HG02884 (cell line): ENCODE data around the gene TTLL11.

Source experiments
- ATAC-seq: cut with Tn5 transposase; IDR thresholded peaks from one replicate; pipeline ENCODE4 v1.9.1; 2021; ENCODE audit warnings: mild to moderate bottlenecking, moderate library complexity; ENCODE audit not compliant: unreplicated experiment

Gene TTLL11

DNA sequence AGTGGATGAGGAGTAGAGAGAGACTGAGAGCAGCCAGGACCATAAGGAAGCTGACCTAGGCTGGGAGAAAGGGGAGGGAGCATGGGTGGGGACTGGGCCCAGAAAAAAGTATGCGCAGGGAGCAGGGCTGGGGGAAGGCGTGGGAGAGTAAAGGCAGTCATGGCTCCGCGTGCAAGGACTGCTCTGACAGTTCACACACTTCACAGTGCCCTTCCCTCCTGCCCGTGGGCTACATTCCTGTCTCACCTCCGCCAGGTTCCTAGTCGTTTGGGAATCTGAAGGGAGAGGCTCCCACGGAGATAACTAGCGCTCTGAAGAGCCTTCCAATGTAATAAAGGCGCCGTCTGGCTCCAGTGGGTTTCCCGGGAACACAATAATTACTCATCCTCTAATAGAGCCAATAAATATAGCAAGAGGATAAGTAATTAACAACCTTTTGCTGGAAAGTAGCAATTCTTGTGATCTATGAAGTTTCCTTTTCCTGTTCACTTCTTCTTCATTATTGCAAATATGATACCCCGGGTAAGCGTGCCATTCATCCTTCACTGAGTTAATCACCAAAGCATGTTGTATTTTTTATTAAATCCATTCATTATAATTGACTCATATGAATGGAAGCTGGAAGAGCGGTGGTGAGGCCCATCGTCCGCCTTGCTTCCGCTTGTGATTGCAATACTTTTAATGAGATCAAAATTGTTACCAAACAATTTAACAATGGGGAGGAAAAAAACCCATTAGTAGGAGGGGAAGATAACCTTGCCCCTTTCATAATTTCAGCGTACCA, 39.3 kb downstream of the TTLL11 start:
- ATAC-seq = no peak

DNA sequence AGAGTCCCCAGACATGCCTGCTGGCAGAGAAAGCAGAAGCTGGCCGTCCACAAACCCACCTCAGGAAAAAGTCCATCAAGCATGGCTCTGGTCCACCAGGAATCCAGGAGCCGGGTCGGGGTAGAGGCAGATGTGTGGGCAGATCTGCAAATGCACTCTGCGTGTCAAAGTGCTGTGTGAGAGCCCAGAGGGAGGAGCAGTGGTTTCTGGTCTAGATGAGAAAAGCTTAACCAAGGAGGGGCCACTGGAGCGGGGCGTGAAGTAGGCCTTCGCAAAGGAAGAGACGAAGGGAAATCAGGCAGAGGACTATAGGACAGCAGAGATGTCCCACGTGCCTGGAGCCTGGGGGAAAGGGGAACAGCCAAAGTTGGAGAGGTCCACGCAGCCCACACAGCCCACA, 40.0 kb downstream of the TTLL11 start:
- ATAC-seq = no peak

DNA sequence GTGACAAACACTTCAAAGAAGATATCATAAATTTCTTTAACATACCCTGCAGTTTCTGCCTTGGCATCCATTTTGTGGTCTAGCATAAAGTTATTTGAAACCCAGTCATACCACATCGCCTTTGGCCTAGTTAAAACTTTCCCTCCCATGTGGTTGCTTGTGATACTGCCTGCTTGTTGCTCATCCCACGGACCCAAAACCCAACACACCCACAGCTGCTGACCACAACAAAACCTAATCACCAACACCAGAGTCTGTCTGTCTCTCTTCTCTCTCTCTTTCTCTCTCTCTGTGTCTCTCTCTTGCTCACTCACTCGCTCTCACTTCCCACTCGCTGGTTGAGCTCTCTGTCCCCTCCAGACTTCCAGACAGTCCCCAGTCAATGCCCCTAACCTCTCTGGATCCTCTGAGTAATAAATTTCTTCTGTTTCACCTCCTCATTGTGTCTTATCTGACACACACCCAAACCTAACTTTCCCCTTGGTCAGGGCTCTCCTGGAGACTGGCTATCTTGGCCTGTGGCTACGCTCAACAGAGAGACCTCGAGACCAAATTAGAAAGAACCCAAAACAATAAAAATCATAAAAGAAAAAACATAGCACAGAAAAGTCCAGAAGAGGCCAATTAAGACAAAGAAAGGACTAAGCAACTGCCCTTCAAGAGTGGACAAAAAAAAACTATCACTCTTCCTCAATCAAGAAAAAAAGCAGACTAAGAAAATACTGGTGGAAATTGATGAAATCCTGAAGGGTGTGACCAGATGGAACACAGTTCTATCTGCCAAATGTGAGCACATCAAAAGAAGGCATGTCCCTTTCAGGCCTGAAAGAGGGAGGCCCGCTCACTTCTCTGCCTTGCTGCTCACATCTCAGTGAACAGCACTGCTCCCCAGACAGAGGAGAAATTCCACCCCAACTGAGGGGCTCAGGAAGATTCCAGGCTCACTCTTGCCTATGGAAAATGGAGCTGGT, 41.5 kb downstream of the TTLL11 start:
- ATAC-seq = peak; percentile 82

DNA sequence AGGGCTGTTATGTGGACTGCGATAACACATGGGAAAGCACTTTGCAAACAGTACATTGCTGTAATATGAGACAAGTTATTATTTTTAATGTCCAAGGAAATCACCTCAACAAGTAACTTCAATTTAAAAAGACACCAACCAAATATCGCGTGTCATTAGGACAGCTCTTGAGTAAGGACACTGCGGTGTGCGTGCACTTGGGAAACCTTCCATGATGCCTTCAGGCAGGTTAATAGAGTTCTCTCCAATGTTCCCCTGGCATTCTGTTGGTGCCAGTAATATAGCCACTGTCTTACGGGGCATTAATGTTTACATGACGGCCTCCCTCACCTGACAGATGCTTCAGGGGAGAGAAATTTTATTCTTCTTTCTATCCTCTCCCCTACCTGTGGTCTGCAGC, 42.9 kb downstream of the TTLL11 start:
- no peak for ATAC-seq

DNA sequence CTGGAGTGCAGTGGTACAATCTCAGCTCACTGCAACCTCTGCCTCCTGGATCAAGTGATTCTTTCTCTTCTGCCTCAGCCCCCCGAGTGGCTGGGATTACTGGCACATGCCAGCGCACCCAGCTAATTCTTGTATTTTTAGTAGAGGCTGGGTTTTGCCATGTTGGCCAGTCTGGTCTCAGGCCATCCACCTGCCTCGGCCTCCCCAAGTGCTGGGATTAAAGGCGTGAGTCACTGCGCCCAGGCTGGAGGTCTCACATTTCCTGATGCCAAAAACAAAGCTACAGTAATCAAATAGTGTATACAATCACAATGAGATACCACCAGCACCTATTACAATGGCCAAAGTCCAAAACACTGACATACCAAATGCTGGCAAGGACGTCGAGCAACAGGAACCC, 51.1 kb downstream of the TTLL11 start:
- no peak for ATAC-seq

DNA sequence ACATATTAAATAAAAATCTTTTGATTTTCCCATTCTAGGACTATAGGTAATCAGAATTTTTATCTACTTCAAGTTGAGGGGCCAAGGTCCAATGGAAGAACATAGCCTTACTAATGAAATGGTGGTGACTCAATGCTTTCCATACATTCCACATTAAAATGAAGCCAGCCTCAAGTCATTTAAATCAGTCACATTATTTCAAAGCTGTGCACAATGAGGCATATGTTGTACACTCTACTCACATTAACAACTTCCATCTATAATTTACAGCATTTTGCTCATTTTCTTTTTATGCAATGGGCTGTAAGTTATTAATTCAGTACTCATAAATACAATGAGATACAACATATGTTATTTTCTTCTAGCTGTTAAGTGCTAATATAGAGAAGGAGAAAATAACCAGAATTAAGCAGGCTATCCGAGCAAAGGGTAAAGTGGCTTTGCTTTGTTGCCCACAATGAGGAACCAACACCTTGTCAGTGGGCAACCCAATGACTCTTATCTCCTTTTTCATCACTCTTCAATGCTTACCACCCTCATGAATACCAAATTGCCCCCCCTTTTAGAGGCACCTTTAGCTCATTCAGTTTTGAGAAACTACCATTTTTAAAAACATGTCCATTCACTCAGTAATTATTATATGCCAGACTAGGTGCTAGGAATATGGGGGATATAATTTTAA, 52.4 kb downstream of the TTLL11 start:
- no peak for ATAC-seq

DNA sequence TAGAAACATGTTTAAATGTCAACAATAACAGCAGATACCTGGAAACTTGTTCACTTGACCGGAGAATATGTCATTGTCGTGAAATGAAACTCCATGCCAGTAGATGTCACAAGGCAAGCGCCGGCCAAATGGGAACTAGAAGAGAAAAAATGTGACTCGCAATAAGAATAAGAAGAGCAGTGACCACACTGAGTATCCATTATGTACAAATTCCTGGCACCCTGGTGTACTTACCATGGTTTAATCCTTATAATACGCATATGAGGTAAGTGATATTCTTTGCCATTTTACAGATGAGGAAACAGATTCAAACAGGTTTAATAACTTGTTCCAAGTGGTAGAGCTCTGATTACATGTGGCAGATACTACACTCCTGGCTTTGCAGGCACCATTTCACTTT, 53.9 kb downstream of the TTLL11 start:
- ATAC-seq = no peak

DNA sequence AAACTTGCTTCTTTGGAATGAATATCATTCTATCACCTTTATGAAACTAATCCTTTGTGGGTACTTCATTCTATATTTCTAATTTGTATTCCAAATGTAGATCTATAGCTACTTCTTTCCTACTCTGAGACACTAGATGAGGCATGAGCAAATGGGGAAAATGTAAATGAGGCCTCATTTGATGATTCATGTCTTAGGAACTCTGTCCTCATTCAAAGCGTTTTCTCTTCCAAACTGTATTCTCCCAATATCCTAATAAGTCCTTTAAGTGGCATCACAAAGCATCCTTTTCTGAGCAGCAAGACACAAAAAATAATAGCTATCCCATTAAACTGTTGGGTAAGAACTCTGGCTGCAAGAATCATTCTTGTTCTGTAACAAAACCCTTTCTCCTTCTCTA, 56.1 kb downstream of the TTLL11 start:
- no peak for ATAC-seq

DNA sequence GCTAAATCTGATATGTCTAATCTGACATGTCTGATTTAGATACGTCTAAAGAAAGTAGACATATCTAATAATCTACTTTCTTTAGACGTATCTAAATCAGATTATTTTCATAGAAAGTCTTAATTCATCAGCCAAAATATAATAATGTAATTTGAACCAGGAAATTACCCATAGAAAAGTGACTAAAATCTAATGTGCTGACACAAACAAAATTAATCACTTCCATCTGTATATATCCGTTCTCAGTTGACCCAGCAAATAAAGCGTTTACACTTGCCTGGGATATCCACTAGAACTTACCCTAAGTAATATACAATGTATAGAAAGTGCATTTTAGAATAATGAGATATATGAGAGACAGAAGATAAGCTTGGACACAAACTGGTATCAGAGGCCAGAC, 56.7 kb downstream of the TTLL11 start:
- ATAC-seq = no peak

DNA sequence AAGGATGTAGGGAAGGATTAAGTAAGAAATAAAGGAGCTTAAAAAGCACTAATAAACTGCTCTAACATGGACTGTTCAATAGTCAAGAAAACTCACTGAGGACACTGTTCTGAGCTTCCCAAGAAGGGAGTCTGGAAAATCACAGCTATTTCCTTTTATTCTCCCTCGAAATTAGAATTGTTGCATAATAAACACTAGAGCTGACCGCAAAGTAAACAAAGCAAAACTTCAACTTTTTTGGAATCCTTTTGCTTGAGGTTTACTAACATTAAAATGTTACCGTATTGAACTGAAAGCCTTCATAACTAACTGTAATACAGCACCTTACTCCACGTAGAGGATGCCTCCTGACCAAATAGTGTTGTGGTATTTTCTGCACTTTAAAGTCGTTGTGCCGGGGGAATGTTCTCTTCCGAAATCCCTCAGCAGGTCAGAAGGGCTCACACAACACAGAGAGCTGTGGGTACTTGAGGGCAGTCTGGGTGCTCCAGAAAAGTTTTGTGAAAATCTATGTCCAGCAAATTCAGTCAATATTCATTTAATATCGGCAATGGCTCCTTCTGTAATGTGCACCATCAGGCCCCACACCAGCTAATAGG, 59.2 kb downstream of the TTLL11 start:
- ATAC-seq = no peak

DNA sequence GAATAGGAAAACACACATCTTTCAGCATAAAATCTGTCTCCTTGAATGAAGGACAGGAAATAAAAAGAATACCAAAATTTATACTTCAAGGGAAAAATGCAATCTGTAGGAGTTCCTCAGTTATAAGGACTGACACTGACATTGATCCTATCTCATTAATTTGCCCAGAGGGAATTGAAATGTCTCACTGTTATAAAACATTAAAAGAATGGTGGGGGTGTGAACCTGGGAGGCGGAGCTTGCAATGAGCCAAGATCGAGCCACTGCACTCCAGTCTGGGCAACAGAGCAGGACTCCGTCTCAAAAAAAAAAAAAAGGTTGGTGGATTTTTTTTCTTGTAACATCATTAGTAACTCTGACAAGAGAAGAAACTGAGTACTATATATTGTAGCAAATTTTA, 60.8 kb downstream of the TTLL11 start:
- no peak for ATAC-seq

DNA sequence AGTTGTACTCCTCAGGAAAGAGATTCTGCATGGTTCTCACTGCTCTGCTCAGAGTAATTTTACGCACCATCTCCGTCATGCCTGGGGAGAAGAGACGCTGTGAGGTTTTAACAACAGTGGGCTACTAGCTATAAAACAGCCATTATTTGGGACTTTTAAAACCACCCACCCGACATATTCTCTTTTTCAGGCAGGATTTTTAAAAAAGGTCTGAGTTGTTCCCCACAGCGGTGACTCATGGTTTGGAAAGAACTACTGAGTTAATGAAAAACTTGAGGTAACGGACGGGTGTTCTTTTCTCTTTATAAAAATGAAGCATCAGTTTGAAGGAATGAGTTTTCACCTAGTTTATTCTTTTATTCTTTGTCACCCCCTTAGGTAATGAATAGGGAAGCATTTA, 61.3 kb downstream of the TTLL11 start:
- ATAC-seq = no peak

DNA sequence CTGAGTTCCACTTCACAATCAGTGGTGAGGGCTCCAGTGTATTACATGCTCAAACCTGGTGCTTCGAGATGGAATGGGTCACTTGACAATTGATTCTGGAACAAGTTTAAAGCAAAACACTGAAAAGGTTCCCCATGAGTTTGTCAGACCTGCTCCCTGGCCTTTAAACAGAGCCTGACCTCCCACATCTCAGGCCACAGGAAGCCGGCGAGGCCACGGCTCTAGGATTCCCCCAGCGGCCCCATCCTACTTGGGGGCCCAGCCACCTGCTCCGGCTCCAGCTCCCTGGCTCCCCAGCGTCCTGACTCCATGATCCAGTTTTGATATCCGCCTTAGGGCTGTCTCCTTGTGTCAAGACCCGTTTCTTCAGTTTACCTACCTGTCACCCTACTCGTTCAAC, 62.0 kb downstream of the TTLL11 start:
- no peak for ATAC-seq

DNA sequence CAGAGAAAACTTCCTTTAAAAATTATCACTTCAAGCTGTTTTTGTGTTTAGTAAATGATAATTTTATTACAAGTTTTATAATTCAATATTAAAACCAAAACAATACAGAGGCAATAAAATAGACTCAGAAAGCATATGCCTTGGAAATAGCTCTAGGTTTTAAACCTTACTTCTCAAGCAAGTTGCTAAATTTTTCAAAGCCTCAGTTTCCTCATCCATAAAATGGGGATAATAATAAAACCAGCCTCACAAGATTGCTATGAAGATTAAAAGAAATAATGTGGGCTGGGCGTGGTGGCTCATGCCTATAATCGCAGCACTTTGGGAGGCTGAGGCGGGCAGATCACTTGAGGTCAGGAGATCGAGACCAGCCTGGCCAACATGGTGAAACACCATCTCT, 62.8 kb downstream of the TTLL11 start:
- ATAC-seq = no peak

DNA sequence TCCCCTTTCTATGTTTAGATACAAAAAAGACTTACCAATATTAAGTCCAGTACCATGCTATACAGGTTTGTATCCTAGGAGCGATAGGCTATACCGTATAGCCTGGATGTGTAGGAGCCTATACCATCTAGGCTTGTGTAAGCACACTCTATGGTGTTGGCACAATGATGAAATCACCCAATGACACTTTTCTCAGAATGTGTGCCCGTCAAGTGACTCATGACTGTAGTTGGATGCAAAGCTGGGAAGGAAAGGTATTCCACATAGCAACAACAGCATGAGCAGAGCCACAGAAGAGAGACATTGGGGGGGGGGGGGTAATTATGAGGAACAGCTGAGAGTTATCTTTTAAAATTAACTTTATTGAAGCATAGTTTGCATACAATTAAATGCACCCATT, 63.2 kb downstream of the TTLL11 start:
- no peak for ATAC-seq

DNA sequence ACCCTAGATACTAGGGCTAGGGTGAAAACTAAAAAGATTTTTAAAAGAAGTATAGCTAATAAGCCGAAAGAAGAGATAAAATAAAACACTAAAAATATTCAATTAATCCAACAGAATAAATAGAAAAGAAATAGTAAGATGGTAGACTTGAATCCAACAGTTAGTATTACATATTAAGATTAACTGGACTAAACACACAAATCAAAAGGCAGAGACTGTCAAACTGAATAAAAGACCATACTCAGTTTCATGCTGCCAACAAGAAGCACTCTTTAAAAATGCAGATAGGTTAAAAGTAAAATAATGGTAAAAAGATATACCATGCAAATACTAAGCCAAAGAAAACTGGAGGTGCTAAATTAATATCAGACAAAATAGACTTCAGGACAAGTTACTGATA, 65.0 kb downstream of the TTLL11 start:
- ATAC-seq = no peak

DNA sequence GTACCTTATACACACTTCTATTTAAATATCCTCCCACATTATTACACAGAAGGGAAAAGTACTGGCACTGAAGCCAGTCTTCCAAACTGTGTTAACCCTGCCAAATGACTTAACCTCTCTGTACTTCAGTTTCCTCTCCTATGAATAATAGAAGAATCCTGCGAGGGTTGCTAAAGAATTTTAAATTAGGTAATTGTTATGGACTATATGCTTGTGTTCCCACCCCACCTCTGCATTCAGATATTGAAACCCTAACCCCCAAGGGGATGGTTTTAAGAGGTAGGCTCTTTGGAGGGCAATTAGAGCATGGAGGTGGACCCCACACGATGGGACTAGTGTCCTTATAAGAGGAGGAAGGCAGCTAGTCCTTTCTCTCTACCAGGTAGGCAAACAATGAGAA, 72.7 kb downstream of the TTLL11 start:
- no peak for ATAC-seq

DNA sequence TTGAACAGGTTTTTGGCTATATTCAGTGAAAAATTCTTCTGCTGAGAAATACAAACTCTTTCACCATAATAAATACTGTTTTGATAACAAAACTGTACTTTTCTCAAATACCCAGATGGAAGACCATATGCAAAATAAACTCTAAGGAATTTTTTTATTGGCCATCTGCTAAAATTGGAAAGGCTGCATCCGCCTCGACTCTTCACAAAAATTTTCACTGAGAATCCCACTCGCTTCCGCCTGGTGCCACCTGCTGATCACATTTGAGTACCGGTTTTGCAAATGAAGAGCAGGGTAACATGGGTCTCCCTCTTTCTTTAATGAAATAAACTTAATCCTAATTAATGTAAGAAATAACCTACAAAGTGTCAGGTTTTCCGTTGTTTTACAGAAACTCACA, 76.4 kb downstream of the TTLL11 start:
- no peak for ATAC-seq

DNA sequence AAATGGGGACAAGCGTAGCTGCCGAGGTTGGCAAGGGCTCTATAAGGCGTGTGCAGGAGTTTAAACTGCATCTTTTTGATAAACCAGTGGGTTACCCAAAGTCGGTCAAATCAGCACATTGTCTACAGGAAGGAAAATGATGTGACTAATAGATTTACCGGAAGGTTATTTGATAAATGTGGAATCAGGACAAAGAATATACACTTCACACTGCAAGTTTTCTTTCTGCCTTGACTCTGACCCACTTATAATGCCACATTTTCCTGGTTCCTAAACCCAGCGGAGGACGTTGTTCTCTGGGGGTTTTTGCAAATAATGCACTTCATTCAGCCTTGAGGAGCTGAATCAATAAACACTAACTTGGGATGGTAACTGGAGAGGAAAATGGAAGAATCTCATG, 76.8 kb downstream of the TTLL11 start:
- no peak for ATAC-seq

DNA sequence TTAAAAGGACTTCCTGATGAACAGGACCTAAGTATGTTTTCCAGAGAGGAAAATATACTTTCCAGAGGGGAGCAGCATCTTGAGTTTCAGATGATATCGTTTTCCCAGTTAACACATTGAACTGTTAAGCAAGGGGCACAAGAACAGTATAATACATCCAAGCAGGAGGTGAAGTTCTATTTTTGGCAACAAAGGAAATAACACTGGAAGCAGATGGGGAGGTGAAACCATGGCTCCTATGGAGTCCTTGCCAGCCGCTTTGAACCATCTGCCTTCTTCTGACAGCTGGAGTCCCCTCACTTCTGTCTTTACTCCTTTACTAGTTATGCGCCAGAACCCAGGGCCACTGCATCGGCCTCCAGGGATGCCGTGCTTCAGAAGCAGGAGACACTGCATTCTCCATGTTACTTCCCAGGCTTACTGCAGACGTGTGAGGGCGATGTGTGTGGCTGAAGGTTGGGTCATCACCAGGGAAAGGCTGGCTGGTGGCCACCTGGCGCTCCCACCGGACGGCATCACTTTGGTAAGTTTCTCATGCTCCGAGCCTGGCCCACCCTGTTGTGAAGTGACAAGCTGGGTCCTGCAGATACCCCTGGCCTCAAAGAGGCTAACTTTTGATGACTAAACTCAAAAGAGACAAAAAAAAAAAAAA, 77.8 kb downstream of the TTLL11 start:
- ATAC-seq = no peak
